ENCODE data around the gene ADGRE2.

DNA sequence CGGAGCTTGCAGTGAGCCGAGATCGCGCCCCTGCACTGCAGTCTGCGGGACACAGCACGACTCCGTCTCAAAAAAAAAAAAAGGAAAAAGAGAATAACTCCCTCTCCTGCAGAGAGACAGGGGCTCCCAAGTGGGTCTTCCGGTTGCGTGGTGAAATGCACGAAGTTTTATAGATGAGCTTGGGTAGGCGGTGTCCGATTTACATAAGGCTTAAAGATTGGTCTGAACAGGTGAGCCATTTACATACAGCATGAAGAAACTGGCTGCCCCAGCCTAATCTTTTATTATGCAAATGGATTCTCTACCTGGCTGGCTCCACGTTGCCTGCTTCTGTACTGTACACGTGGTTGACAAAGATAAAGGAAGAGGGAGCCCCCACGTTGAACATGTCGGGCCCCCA, 19.5 kb downstream of the ADGRE2 start:
- TF ChIP-seq EZH2 (IDR thresholded peaks at IDR 0.05): no peak
- TF ChIP-seq POLR2AphosphoS5 (IDR thresholded peaks at IDR 0.05; ENCODE audit: borderline replicate concordance, low read depth, low read length): no peak

All from SK-N-MC (cell line).